ENCODE measurements around the gene NPW. TPM values are rescaled to one million over a fixed set of nuclear protein-coding genes. Genes with fewer than 3 reads are reported as not detected.
A peak's percentile ranks its signal among the peaks of the same experiment; 100 is the strongest.
"Not testable (repeated sequence)": the region's sequence is repeated elsewhere in the genome, so short reads cannot be mapped to it uniquely, and the experiment has no call there.

NPW gene
- polyA plus RNA-seq, 1 experiment: 0.66 TPM

- no peak for TF ChIP-seq CTCF (IDR thresholded peaks at IDR 0.05; ENCODE audit: low read depth, low read length)
- Histone ChIP-seq H3K27ac (ENCODE audit: low read depth, low read length) (peak within 1 kb of the TSS; percentile 70), H3K27me3 (ENCODE audit: control insufficient read depth, insufficient read depth, low read length) (no peaks in the 10 kb centered on the region), H3K4me3 (ENCODE audit: low read depth, low read length) (peak within 1 kb of the TSS; percentile 64), H3K9me3 (ENCODE audit: control insufficient read depth, insufficient read depth, low read length) (no peaks in the 10 kb centered on the region; the same call in 1 of the 2 replicates)
- POLR2A ChIA-PET: interaction anchor here (3.0 kb wide), 1 partner anchor 45 kb away, joined by 13 read pairs; the partner anchor contains the start of gene RPS2
- DNase-seq (ENCODE audit: low read depth, low spot score): no peak
- CTCF ChIA-PET: no interaction called here
Measured at GRCh38 chr16:2009791-2010510, 9.6 kb upstream of the NPW start, which contains the start of gene ZNF598. TSS of gene ZNF598 (minus strand) at chr16:2009821.

- ChIA-PET POLR2A (interaction anchor here (0.6 kb wide), 1 partner anchor 27 kb away, joined by 3 read pairs; no protein-coding TSS in a partner anchor), CTCF (interaction anchor here (0.6 to 1.2 kb wide), 4 partner anchors 11 to 195 kb away, joined by 3 to 9 read pairs (median 3); no protein-coding TSS in a partner anchor)
- not testable (repeated sequence) for H3K9me3 ChIP-seq (ENCODE audit: control insufficient read depth, insufficient read depth, low read length); H3K4me3 ChIP-seq (ENCODE audit: low read depth, low read length); DNase-seq (ENCODE audit: low read depth, low spot score); H3K27me3 ChIP-seq (ENCODE audit: control insufficient read depth, insufficient read depth, low read length); H3K27ac ChIP-seq (ENCODE audit: low read depth, low read length)
Measured at GRCh38 chr16:2011726-2012125, 7.9 kb upstream of the NPW start.

- POLR2A ChIA-PET: no interaction called here
- Histone ChIP-seq H3K4me3 (ENCODE audit: low read depth, low read length) (no peak overlapping the region), H3K9me3 (ENCODE audit: control insufficient read depth, insufficient read depth, low read length) (no peaks in the 10 kb centered on the region), H3K27me3 (ENCODE audit: control insufficient read depth, insufficient read depth, low read length) (no peaks in the 10 kb centered on the region), H3K27ac (ENCODE audit: low read depth, low read length) (no peak overlapping the region)
- no peak for TF ChIP-seq CTCF (IDR thresholded peaks at IDR 0.05; ENCODE audit: low read depth, low read length)
- CTCF ChIA-PET: interaction anchor here (1.0 to 1.4 kb wide), 2 partner anchors 9 to 127 kb away, joined by 5 to 9 read pairs; no protein-coding TSS in a partner anchor
- DNase-seq (ENCODE audit: low read depth, low spot score): no peak
Measured at GRCh38 chr16:2013527-2013926, 6.1 kb upstream of the NPW start.

- CTCF ChIA-PET: no interaction called here
- no peak for DNase-seq (ENCODE audit: low read depth, low spot score)
Measured at GRCh38 chr16:2015117-2015946, 4.3 kb upstream of the NPW start.

More at GRCh38 chr16:2015117-2015946, 4.3 kb upstream of the NPW start:
- Histone ChIP-seq H3K27me3 (ENCODE audit: control insufficient read depth, insufficient read depth, low read length) (peaks cover 5% of the 10 kb centered on the region), H3K9me3 (ENCODE audit: control insufficient read depth, insufficient read depth, low read length) (no peaks in the 10 kb centered on the region), H3K4me3 (ENCODE audit: low read depth, low read length) (no peak overlapping the region), H3K27ac (ENCODE audit: low read depth, low read length) (no peak overlapping the region)
- TF ChIP-seq CTCF (IDR thresholded peaks at IDR 0.05; ENCODE audit: low read depth, low read length): no peak
- POLR2A ChIA-PET: interaction anchor here (0.7 kb wide), 1 partner anchor 140 kb away, joined by 3 read pairs; the partner anchor contains the start of gene TRAF7

All from AG04450 (cell line).